NCI-H1417 treated with DMSO at 0.1 percent for 48 hours (cell line): Measurements from ENCODE around the gene STRA8.
"Not testable (repeated sequence)": the region's sequence is repeated elsewhere in the genome, so short reads cannot be mapped to it uniquely, and the experiment has no call there.

Source experiments
- DNase-seq: peaks from one replicate; lab custom pipeline; 2025; lab: John Stamatoyannopoulos, UW

The STRA8 gene

DNA sequence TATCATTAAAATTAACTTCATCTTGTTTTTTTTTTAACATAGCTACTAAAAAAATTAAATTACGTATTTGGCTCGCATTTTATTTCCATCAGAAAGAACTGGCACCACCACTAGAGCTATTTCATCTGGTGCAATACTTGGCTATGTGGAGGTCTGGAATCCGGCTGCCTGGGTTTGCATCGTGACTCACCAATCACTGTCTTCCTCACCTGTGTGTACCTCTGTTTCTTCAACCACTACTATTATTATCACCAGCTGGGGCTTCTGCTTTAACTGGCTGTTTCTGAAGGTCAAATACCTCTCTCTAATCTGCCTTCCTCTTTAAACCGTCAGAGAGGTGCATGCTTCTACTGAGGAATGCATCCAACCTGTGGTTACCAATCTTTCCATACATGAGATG is 28.8 kb upstream of the STRA8 start:
- DNase-seq = no peak

DNA sequence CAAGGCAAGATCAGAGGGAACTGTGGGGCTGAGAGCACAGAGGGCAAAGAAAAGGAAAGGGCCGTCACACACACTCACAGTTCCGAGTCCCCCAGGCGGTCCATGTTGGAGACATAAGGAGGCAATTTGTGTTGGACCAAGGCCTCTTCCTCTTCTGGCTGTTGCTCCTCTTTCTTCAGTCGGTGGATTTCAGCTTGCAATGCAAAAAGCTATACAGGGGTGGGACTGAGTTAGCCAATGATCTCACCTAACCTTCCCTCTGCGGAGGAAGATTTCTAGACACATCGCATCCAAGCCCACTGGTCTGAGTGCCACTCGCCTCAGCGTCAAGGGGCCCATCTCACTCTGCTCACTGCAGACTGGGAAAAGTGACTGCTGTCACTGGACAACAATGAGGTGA is 27.8 kb upstream of the STRA8 start:
- no peak for DNase-seq

DNA sequence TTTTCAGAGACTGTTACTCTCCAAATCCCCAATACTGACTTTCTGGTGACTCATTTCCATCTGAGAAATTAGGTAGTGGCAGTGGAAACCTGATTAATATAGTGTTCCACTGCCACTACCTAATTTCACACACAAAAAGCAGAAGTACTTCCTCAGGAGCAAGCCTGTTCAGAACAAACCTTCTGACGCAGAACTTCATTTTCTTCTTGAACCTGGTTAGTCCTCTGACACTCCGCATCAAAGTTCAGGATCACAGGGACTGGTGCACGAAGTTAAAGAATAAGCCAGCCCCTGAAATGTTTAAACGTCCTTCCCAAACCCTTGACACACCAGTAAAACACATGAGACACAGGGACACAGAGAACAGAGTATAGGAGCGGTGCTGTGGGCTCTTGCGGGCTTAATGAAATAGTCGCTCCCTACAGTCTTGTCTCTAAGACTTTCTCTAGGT is 26.7 kb upstream of the STRA8 start:
- DNase-seq = no peak

DNA sequence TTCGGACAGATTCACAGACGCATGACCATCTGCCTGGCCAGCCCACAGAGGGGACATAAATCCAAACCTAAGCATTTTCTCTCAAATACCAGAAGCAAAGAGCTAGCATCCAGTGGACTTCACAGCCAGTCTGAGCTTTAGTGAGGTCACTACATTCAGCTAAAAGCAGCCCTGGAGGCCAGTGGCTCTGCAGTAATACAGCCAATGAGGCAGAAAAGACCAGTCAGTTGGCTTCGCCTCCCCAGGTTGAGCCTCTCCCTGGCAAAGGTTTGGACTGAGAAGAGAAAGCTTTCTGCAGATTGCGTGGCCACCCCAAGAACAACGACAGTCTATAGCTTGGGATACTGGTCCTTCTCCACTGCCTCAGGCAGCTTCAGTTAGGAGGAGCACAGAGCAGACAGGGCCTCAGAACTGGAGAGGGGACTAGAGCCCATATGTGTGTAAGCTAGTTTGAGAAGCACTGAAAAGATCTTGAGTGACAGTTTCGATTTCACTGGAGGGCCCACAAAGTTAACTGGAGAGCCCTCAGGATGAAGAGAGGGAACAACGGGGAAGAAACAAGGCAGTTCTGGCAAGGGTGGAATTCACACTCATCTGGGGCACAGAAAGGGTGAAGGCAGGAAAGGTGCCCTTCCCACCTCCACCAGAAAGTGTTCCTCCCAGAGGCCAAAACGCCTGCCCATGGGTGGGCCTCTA is 26.1 kb upstream of the STRA8 start:
- DNase-seq = no peak

DNA sequence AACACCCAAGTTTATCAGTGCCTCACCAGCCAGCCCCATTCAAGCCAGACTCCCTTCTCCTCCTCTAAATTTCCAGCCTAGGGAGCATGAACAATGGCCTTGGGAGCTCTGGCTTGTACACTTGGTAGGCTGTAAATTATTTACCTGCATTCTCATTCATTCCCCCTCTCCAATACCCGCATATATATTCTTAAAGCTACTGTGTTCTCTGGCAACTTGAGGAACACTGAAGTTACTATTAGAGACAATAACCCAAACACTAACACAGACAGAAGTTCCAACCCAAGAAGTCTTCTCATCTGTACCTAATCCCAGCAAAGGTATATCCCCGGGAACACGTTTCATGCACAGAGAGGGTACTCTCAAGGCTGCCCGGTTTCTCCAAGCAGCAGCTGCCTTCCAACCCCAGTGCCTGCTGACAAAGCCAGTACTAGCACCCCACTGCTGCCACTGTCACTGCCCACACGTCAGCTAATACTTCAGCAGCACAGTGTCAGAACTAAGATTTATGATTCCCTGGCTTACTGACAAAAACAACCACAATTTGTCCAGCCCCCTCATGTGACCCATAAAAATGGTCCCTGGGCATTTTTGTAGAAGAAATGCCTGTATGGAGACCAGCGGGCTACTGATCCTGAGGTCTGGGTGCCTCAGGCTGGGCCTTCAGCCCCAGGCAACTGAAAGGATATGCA is 25.4 kb upstream of the STRA8 start:
- no peak for DNase-seq

DNA sequence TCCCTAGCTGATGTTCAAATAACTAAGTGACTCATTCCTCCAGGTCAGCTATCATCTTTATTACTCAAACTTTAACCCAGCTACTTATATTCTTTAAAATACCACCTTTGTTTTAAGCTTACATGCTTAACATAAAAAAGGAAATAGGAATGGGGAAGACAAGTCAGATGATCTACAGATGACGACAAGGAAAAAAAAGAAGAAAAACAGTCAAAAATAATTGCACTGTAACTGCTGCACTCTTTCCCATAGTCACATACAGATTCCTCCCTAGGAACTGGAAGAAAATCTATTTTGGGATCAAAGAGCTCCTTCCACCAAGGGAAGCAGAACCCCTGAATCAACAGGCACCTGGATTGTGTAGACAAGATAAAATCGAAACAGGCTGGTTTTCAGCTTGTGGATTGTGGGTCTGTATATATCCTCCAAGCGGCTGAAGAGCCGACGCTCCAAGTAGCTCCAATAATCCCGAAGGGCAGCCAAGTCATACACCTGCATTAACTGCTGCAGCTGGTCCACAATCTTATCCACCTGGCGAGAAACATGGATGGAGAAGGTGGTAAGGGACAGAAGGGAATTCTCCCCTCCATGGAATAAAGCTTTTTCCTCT is 24.3 kb upstream of the STRA8 start:
- no peak for DNase-seq

DNA sequence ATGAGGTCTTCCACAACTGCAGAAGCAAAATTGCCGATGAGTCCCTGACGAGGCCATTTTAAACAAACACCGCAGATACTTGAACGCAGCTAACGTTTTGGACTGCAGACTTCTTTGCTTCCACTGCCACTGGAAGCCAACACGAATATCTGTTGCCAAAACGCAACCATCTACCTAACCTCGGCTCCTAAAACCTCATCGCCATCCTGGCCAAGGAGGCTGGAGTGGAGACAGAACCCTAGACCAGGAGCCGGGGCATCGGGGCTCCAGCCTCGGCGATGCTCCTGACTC is 22.8 kb upstream of the STRA8 start:
- no peak for DNase-seq

DNA sequence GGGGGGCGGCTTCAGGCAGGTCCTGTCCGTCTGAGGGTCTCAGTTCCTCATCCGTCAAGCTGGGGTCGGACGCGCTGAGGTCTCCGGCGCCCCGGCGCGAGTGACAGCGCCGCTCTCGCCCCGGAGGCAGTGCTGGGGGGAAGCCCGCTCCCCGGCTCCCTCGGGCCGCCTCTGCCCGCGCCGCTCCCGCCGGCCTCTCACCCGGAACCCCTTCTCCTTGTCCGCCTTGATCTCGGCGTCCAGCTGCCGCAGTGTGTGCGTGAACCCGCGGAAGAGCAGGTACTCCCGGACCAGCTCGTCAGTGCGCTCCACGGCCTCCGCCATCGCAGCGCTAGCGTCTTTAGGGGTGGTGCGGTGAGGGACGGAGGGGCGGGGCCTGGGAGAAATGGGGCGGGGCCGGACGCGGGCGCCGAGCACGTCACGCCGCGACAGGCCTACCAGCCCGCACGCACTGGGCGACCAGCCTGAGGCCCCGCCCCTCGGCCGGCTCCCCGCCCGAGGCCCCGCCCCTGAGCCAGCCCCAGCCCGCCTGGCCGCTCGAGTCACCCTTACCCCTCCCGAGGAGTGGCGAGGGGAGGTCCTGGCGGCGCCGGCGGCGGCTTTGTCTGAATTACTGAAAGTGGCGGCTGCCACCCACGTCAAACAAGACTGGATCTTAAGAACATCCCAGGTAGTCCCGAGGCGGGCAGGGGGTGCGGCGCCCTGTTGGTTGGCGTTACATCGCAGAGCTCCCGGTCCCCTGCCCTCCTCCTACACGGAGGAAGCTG is 22.3 kb upstream of the STRA8 start, which contains the start of gene WDR91:
Gene WDR91 (minus strand): TSS at position 348 of the 767 bp plus-strand sequence. CDS start 24 bp downstream, at position 324.
- peak; percentile 61 for DNase-seq

DNA sequence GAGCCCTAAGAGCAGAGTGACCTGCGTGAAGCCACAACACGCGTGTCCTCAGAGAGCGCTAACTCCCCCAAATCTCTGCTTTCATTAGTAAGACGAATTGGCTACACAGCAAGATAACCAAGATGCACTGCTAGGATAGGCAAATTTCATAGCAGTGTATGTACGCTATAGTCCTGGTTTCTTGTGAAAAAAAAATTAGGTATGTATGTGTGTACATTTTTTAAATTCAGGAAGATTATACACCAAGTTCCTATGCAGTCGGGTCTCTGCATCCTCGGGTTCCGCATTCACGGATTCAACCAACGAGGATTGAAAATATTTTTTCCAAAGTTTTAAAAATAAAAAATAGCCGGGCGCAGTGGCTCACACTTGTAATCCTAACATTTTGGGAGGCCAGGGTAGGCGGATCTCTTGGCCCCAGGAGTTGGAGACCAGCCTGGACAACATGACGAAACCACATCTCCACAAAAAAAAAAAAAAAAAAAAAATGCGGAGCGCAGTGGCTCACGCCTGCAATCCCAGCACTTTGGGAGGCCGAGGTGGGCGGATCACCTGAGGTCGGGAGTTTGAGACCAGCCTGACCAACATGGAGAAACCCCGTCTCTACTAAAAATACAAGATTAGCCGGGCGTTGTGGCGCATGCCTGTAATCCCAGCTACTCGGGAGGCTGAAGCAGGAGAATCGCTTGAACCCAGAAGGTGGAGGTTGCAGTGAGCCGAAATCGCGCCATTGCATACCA is 21.5 kb upstream of the STRA8 start:
- DNase-seq = not testable (repeated sequence)

DNA sequence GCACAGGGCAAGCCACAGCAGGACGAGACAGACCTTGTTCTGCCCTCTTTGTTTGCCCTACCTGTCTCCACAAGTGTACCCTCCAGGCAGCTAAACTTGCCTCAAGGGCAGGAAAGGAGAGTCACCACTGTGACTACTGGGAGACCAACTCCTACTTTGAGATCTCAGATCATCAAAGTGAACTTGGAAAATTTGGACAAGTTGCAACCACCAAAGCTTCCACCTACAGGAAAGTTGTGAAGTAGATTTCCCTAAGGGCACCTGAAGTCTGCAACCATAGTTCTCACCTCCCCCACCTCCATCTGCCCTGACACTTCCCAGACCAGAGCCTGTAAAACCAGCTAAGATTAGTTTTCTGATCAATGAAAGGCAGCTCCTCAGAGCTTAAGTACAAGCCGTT is 19.8 kb upstream of the STRA8 start:
- DNase-seq = no peak

DNA sequence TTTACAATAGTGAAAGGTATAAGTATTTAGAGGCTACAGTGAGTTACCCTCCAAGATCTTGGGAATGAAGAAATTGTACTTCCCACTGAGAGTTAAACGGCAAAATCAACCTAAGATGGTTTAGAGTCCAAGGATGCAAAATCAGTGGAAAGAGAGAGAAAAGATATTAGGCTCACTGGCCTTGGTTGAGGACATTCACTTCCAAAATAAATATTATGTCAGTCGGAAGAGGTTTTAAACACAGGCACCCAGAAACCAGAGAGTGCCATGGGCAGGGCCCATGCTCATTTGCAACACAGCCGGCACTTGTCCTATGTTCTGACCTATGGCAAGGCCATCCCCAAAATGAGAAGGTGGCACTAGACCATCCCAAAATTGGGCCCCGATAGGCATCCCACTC is 18.5 kb upstream of the STRA8 start:
- DNase-seq = no peak

DNA sequence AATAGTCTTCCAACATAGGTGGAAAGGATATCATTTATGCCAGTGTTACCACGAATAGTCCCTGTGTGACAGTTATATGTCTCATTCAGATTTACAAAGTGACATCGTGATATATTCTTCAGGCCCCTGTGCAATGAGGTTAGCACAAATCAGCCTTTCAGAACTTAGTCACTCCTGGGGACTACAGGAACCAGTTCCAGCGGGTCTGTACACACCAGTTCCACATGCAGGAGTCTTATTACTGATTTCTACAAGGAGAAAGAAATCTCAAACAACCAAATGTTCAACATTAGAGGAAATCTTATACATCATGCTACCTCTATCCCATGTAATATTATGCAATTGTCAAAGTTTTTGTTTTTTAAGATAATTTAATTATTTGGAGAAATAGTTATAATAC is 17.9 kb upstream of the STRA8 start:
- no peak for DNase-seq

DNA sequence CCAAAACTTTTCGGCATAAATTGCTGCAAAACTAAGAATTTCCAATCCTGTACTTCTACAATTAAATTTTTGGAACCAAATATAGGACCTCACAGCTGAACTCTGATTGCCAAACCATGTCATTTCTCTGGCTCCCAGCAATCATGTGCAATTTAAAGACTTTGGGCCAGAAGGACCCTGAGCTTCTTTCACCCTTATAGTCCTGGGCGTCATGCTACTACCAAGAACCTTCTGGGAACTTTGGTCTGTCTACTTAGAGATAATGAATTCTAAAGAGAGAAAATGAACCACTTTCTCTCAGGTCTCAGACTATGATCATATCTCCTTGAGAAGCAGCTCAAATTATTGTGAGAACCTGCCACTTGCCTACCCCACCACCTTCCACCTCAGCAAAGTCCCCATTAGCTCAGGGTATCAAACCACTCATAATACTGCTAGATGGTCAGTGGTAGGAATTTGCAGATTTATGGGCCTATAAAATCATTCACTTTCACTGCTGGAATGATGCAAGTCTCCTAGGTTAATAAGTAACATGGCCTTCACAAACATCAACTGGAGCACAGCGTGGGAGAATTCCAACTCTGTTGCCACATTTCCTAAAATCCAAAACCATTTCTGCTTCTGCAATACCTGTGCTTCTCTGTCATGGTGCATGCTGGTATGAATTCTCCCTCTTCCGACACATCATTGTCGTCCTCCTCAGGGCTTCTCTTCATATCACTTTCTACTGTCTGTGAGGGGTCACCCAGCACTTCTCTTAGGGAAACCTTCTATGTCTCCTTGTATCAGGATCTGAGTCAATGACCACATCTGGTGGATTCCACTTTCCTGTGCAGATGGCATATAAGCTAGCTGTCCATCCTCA is 15.8 kb upstream of the STRA8 start:
- no peak for DNase-seq

DNA sequence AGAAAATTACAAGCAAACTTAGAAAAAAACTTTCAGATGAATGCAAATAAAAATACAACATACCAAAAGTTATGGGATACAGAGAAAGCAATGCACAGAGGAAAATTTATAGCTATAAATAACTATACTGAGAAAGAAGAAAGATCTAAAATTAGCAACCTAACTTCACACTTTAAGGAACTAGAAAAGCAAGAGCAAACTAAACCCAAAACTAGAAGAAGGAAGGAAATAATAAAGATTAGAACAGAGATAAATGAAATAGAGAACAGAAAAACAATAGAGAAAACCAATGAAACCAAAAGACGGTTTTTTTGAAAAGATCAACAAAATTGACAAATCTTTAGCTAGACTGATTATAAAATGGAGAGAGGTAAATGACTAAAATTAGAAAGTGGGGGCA is 9.6 kb upstream of the STRA8 start:
- no peak for DNase-seq

DNA sequence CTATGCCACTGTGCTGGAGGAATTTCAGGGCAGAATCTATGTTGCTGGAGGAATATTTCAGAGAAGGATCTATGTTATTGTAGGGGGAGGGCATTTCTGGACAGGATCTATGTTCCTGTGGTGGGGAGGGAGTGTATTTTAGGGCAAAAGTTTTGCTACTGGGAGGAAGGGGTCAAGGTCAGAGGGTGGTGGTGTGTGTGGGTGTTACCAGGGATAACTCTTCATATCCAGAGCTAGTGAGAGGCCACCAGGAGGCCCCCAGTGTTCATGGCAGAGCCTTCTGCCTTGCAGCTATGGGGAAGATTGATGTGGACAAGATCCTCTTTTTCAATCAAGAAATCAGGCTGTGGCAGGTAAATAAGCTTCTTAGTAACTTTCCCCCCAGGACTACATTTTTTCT is 2.0 kb upstream of the STRA8 start:
- DNase-seq = no peak

DNA sequence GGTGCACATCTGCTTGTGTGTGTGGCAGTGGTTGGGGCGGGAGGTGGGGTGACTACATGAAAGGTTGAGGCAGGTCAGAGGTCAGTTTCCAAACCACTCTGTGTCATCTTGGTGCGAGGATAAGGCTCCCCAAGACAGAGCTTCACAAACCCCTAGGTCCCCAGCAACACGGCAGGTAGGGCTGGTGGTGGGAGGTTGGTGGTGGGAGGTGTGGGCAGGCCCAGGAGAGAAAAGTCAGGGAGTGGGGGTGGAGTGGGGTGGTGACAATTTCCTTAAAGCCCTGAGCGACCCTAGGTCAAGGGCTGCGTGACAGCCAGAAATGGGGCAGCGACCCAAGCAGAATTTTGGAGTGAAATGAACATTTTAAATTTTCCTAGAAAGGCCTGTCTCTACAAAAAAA is 1.6 kb upstream of the STRA8 start:
- no peak for DNase-seq

DNA sequence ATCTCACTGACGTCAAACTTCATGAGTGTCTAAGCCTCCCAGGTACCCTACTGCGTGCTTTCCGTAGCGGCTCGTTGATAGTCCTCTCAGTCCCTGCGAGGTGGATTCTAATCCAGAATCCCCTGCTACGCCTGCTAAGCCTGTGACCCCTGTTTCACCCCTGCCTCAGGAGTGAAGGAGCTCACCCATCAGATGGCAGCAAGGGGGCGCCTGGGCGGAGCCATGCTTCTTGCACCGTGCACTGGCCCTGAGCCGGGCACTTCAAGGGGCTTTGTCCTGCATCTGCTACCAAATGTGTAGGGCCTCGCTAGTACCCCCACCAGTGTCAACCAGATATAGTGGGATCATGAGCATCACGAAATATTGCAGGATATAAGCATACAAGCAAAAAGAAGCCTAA is 918 bp upstream of the STRA8 start:
- no peak for DNase-seq

DNA sequence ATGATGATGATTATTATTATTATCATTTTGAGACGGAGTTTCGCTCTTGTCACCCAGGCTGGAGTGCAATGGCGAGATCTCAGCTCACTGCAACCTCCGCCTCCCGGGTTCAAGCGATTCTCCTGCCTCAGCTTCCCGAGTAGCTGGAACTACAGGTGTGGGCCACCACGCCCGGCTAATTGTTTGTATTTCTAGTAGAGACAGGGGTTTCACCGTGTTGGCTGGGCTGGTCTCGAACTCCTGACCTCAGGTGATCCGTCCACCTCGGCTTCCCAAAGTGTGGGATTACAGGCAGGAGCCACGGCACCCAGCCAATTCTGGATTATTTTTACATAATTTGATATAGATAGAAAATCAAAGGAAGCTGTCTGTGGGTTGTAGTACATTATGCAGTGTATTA is 457 bp downstream of the STRA8 start:
- not testable (repeated sequence) for DNase-seq

DNA sequence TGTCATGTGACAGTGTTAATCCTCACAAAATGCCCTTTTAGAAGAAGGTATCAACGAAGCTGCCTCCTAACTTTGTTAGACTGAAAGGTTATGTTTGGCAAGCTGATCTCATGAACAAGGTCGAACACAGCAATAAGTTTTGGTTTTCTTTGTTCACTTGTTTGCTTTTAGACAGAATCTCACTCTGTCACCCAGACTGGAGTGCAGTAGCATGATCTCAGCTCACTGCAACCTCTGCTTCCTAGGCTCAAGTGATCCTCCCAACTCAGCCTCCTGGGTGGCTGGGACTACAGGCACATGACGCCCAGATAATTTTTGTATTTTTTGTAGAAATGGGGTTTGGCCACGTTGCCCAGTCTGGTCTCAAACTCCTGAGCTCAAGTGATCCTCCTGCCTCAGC is 1.1 kb downstream of the STRA8 start:
- no peak for DNase-seq

DNA sequence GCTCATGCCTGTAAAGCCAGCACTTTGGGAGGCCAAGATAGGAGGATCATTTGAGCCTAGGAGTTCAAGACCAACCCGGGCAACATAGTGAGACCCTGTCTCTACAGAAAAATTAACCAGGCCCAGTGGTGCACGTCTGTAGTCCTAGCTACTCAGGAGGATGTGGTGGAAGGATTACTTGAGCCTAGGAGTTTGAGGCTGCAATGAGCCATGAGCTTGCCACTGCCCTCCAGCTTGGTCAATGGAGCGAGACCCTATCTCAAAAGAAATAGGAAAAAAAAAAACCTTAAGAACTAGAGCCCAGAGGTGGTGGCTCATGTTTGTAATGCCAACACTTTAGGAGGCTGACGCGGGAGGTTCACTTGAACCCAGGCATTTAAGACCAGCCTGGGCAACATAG is 2.2 kb downstream of the STRA8 start:
- DNase-seq = no peak

DNA sequence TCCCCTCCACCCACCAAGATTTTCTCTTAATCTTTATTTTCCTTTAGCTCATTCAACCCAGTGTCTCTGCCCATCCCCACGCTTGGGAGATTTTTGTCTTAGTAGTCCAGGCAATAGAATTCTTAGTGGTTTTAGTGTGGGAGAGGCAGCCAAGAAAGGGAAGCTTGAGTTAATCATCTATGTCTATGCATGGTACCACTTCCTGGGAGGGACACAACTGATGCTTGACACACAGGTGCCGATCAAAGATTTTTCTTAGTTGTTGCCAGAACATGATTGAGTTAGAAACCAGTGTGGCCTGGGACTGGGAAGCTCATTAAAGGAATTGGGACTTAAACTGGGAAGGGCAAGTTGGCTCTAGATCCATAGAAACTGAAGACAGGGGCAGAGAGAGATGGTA is 3.1 kb downstream of the STRA8 start:
- DNase-seq = no peak
